Stimulated activated CD4-positive, alpha-beta T cell treated with anti-CD3 and anti-CD28 coated beads, Interleukin-12 subunit alpha, Interleukin-12 subunit beta, amount 100 ng/mL, for 24 hours (primary cell): Measurements from ENCODE around the gene KIAA0930.

Experiments used
- DNase-seq, 2 experiments: peaks; one replicate each; pipeline ENCODE4 v3.0.0-alpha.2; 2020; ENCODE audit warnings: low read depth in 2 of 2

Gene KIAA0930

GRCh38 chr22:45172881-45173585, 67.7 kb downstream of the KIAA0930 start:
- no peak for DNase-seq

GRCh38 chr22:45171830-45172229, 68.9 kb downstream of the KIAA0930 start:
- no peak for DNase-seq

GRCh38 chr22:45169591-45170466, 70.9 kb downstream of the KIAA0930 start:
- no peak for DNase-seq

GRCh38 chr22:45166932-45167331, 73.8 kb downstream of the KIAA0930 start:
- DNase-seq, result no peak

- DNase-seq, result peak in 1 of 2 experiments; percentile 15
Observed at GRCh38 chr22:45164270-45165088, 76.2 kb downstream of the KIAA0930 start.

GRCh38 chr22:45163451-45164269, 77.0 kb downstream of the KIAA0930 start, which contains the start of gene NUP50:
Gene NUP50 (plus strand): TSS chr22:45163925. CDS start chr22:45168178, 4,253 bp downstream.
- DNase-seq, result peak; percentile 89 to 91

GRCh38 chr22:45163099-45163450, 77.6 kb downstream of the KIAA0930 start:
- no peak for DNase-seq

GRCh38 chr22:45162531-45162930, 78.2 kb downstream of the KIAA0930 start:
- DNase-seq, result no peak

GRCh38 chr22:45159652-45160462, 80.8 kb downstream of the KIAA0930 start:
- no peak for DNase-seq

- DNase-seq, result no peak
Observed at GRCh38 chr22:45157907-45158306, 82.8 kb downstream of the KIAA0930 start.

- DNase-seq, result no peak
Observed at GRCh38 chr22:45155050-45155840, 85.4 kb downstream of the KIAA0930 start.

GRCh38 chr22:45154383-45154782, 86.3 kb downstream of the KIAA0930 start:
- no peak for DNase-seq

GRCh38 chr22:45151503-45151902, 89.2 kb downstream of the KIAA0930 start:
- DNase-seq, result no peak

GRCh38 chr22:45150139-45150538, 90.6 kb downstream of the KIAA0930 start:
- DNase-seq, result no peak

GRCh38 chr22:45149671-45150070, 91.0 kb downstream of the KIAA0930 start:
- DNase-seq, result no peak

GRCh38 chr22:45144916-45145315, 95.8 kb downstream of the KIAA0930 start:
- no peak for DNase-seq

- no peak for DNase-seq
Observed at GRCh38 chr22:45142376-45142775, 98.3 kb downstream of the KIAA0930 start.
